GM12878 (cell line): ENCODE results near the gene C5. TPM values are rescaled to one million over a fixed set of nuclear protein-coding genes. Genes with fewer than 3 reads are reported as not detected.

Source experiments
- ATAC-seq: fragments of 200-7000 bp; cut with Tn5 transposase; 3 replicates; pipeline ENCODE4 v1.9.1; 2020; ENCODE audit warnings: mild to moderate bottlenecking, moderate library complexity
- BruUV-seq: library from RNA; stranded (reverse); fragments of 400-500 nt; replicated peaks from 2 replicates; lab custom pipeline; 2021; lab: Mats Ljungman, UMichigan
- CTCF ChIA-PET: fragments of 300-600 bp; sonication (Branson Sonifier 250); formaldehyde crosslinking; extraction: SDS; loops from one replicate; lab custom pipeline; 2021; ENCODE audit warnings: inconsistent platforms; lab: Yijun Ruan, JAX
- POLR2A ChIA-PET: fragments of 350-600 bp; formaldehyde crosslinking; extraction: SDS; loops from one replicate; lab custom pipeline; 2021; ENCODE audit warnings: inconsistent platforms; lab: Charles Lee
- RAD21 ChIA-PET: fragments of 300-600 bp; sonication (Branson Sonifier 250); formaldehyde crosslinking; loops from one replicate; lab custom pipeline; 2023; ENCODE audit warnings: antibody characterized with exemption; ENCODE audit not compliant: unreplicated experiment; lab: Charles Lee
- SMC1A ChIA-PET: fragments of 300-600 bp; sonication (Branson Sonifier 250); formaldehyde crosslinking; loops from one replicate; lab custom pipeline; 2023; ENCODE audit not compliant: unreplicated experiment, uncharacterized antibody; lab: Charles Lee
- DNase-seq: peaks from one replicate; pipeline ENCODE4 v3.0.0-alpha.2; 2011; ENCODE audit warnings: low read depth, low spot score
- FAIRE-seq: peaks from 3 replicates; lab custom pipeline; 2011; peaks lifted over from hg19 to GRCh38; lab: Jason Lieb, UNC
- H2AFZ ChIP-seq: 2 replicates; pipeline ENCODE4 v1.6.0; 2011; ENCODE audit warnings: low read depth, low read length, control low read depth; ENCODE audit not compliant: control insufficient read depth
- H3K27ac ChIP-seq: 2 replicates; pipeline ENCODE4 v1.5.1; 2011; ENCODE audit warnings: control low read depth; ENCODE audit not compliant: control insufficient read depth, insufficient read depth
- H3K27me3 ChIP-seq, 2 experiments: replicated peaks in 1 of 2; 2 replicates each; pipeline versions ENCODE4 v1.6.0 to v1.6.1; 2011; ENCODE audit warnings: low read length in 1 of 2; ENCODE audit not compliant: control insufficient read depth in 2 of 2, insufficient read depth in 2 of 2
- H3K36me3 ChIP-seq, 2 experiments: 2 replicates each; pipeline ENCODE4 v1.5.1; 2011; ENCODE audit warnings: low read length in 1 of 2; ENCODE audit not compliant: control insufficient read depth in 2 of 2, insufficient read depth in 2 of 2
- H3K4me1 ChIP-seq: 2 replicates; pipeline ENCODE4 v1.6.1; 2011; ENCODE audit warnings: mild to moderate bottlenecking, low read length, moderate library complexity, mixed read lengths; ENCODE audit not compliant: control insufficient read depth, insufficient read depth
- H3K4me2 ChIP-seq: 2 replicates; pipeline ENCODE4 v1.6.0; 2011; ENCODE audit warnings: control low read depth; ENCODE audit not compliant: control insufficient read depth, insufficient read depth
- H3K4me3 ChIP-seq: fragments of 200-600 bp; sonication (generic); 2 replicates; pipeline ENCODE4 v1.5.1; 2016
- H3K79me2 ChIP-seq: 2 replicates; pipeline ENCODE4 v1.6.0; 2011; ENCODE audit warnings: low read length; ENCODE audit not compliant: control insufficient read depth, insufficient read depth
- H3K9ac ChIP-seq: 2 replicates; pipeline ENCODE4 v1.8.0; 2011; ENCODE audit warnings: low read length, control low read depth, mixed read lengths; ENCODE audit not compliant: control insufficient read depth, insufficient read depth
- H3K9me3 ChIP-seq: replicated peaks from 3 replicates; pipeline ENCODE4 v1.5.1; 2011; ENCODE audit warnings: mild to moderate bottlenecking, low read length; ENCODE audit not compliant: control insufficient read depth, insufficient read depth
- H4K20me1 ChIP-seq: 2 replicates; pipeline ENCODE4 v1.6.0; 2011; ENCODE audit not compliant: control insufficient read depth, insufficient read depth
- CEBPB ChIP-seq, 2 experiments: fragments of 150-350 bp in 1 of 2; IDR thresholded peaks; 2 replicates each; pipeline ENCODE4 v1.6.1; 2012 to 2014; ENCODE audit warnings: low read depth in 2 of 2, low read length in 2 of 2, borderline replicate concordance in 1 of 2, inconsistent platforms in 1 of 2
- EP300 ChIP-seq, 2 experiments: fragments of 150-350 bp in 1 of 2; IDR thresholded peaks; 2 replicates each; pipeline ENCODE4 v1.6.1; 2011 to 2012; ENCODE audit warnings: low read depth in 2 of 2, low read length in 2 of 2, borderline replicate concordance in 1 of 2, improper control_type of control experiment in 1 of 2, inconsistent platforms in 1 of 2; ENCODE audit not compliant: control insufficient read depth in 1 of 2
- ESRRA ChIP-seq: IDR thresholded peaks from 2 replicates; pipeline ENCODE4 v1.6.1; 2012; ENCODE audit warnings: mild to moderate bottlenecking, low read length, improper control_type of control experiment
- ETV6 ChIP-seq, 2 experiments: fragments of 450-650 bp in 1 of 2; IDR thresholded peaks in 1 of 2; conservative IDR thresholded peaks in 1 of 2; 2 replicates each; pipeline ENCODE4 v1.6.1; 2014; ENCODE audit warnings: antibody characterized with exemption in 1 of 2, borderline replicate concordance in 1 of 2, low read depth in 1 of 2, mild to moderate bottlenecking in 1 of 2, moderate library complexity in 1 of 2
- NBN ChIP-seq: fragments of 450-650 bp; IDR thresholded peaks from 2 replicates; pipeline ENCODE4 v1.6.1; 2016
- PML ChIP-seq: IDR thresholded peaks from 2 replicates; pipeline ENCODE4 v1.6.1; 2012; ENCODE audit warnings: low read length, inconsistent platforms
- RAD51 ChIP-seq: fragments of 450-650 bp; IDR thresholded peaks from 2 replicates; pipeline ENCODE4 v1.6.1; 2016; ENCODE audit warnings: moderate library complexity, mild to moderate bottlenecking, inconsistent platforms
- RCOR1 ChIP-seq: conservative IDR thresholded peaks from 2 replicates; pipeline ENCODE4 v1.6.1; 2012; ENCODE audit warnings: low read depth, low read length, improper control_type of control experiment
- RELB ChIP-seq: fragments of 450-650 bp; IDR thresholded peaks from 2 replicates; pipeline ENCODE4 v1.6.1; 2017; ENCODE audit warnings: low read depth, mild to moderate bottlenecking, moderate library complexity
- SIX5 ChIP-seq: IDR thresholded peaks from 2 replicates; pipeline ENCODE4 v1.6.1; 2011; ENCODE audit warnings: mild to moderate bottlenecking, low read depth, low read length, moderate library complexity; ENCODE audit not compliant: severe bottlenecking
- SMAD1 ChIP-seq: fragments of 450-650 bp; IDR thresholded peaks from 2 replicates; pipeline ENCODE4 v1.6.1; 2018; ENCODE audit warnings: mild to moderate bottlenecking, low read depth; ENCODE audit not compliant: partially characterized antibody
- TCF3 ChIP-seq: IDR thresholded peaks from 2 replicates; pipeline ENCODE4 v1.6.1; 2012; ENCODE audit warnings: low read depth, mild to moderate bottlenecking, low read length, borderline replicate concordance; ENCODE audit not compliant: insufficient read depth
- ZBED1 ChIP-seq: IDR thresholded peaks from 2 replicates; pipeline ENCODE4 v1.6.1; 2016; ENCODE audit warnings: borderline replicate concordance
- ZBTB40 ChIP-seq: fragments of 450-650 bp; IDR thresholded peaks from 2 replicates; pipeline ENCODE4 v1.6.1; 2016; ENCODE audit warnings: mild to moderate bottlenecking, moderate library complexity, borderline replicate concordance
- WGBS: methylation state at CpG from one replicate; pipeline ENCODE4 v1.1.6; 2016; ENCODE audit warnings: low lambda C conversion rate; ENCODE audit not compliant: insufficient replicate concordance, insufficient coverage; ENCODE audit errors: missing lambda C conversion rate; 5-methylcytosine and 5-hydroxymethylcytosine counted together
- in situ Hi-C: fragments of 300-500 bp; cut with MboI; formaldehyde crosslinking; loops from 9 replicates; pipeline ENCODE4 v1.14.3; 2018; ENCODE audit warnings: mixed read lengths
- intact Hi-C: fragments of 100-400 bp; cut with micrococcal nuclease; formaldehyde crosslinking; loops from one replicate; pipeline ENCODE4 v1.14.2; 2022; ENCODE audit not compliant: unreplicated experiment
- polyA plus RNA-seq, 11 experiments: library from polyadenylated mRNA; depleted of rRNA in 4 of 11; unstranded in 6 of 11; stranded (reverse) in 5 of 11; fragments of >200 nt; fragmentation: Nextera tagmentation in 4 of 11; fragmentation: Illumina TruSeq in 1 of 11; extraction: Ambion mirVana in 4 of 11; extraction: Trizol in 1 of 11; gene quantifications; 1 replicate in 1 of 11; 2 replicates in 10 of 11; pipeline versions ENCODE4 v1.2.1 to v1.2.3, GENCODE V29; 2011 to 2016; ENCODE audit warnings: inconsistent platforms in 2 of 11, missing spikeins in 2 of 11, low read depth in 1 of 11
- total RNA-seq, 4 experiments: library from RNA; depleted of rRNA in 3 of 4; stranded (reverse); fragments of >200 nt in 3 of 4; fragmentation: Illumina TruSeq in 1 of 4; extraction: Trizol in 1 of 4; gene quantifications; 2 replicates each; pipeline versions ENCODE4 v1.2.1 to v1.2.3, GENCODE V29; 2013 to 2021
- TF ChIP-seq, protein P1 (sequence below): IDR thresholded peaks from 2 replicates; pipeline ENCODE4 v1.6.1; 2012; ENCODE audit warnings: mild to moderate bottlenecking, low read depth, low read length

Gene C5
- total and polyA plus RNA-seq, 10 of the 15 experiments (the other 5 are each of a cell fraction or from before 2014, with no cell fraction given), result 0.39 to 2.2 (median 1.2) TPM

GRCh38 chr9:121019273-121019672, 30.8 kb downstream of the C5 start:
- POLR2A ChIA-PET, result interaction anchor here (0.7 kb wide), 1 partner anchor 35 kb away, joined by 4 read pairs; no protein-coding TSS in a partner anchor
- Histone ChIP-seq H3K9me3 (no peaks in the 10 kb centered on the region), H4K20me1 (no peaks in the 10 kb centered on the region), H3K9ac (no peak overlapping the region), H3K27me3 (no peaks in the 10 kb centered on the region), H3K36me3 (no peaks in the 10 kb centered on the region), H3K4me2 (no peak overlapping the region), H3K27ac (no peak overlapping the region), H3K4me1 (no peaks in the 10 kb centered on the region), H3K4me3 (no peak overlapping the region), H2AFZ (no peak overlapping the region), H3K79me2 (no peaks in the 10 kb centered on the region)
- DNase-seq, result no peak
- RAD21 ChIA-PET, result no interaction called here
- in situ Hi-C loops, result loop anchor here (5.0 kb wide), 1 partner anchor 52 kb away; no protein-coding TSS in a partner anchor
- no TSS peak for BruUV-seq
- CTCF ChIA-PET, result interaction anchor here (0.9 to 1.7 kb wide), 3 partner anchors 16 to 41 kb away, joined by 3 to 7 read pairs (median 4); no protein-coding TSS in a partner anchor
- SMC1A ChIA-PET, result no interaction called here
- intact Hi-C loops, result no loop called here
- ATAC-seq, result no peak
- FAIRE-seq, result no peak
- WGBS, result 83% methylated on average over 5 of the region's 5 CpGs
- TF ChIP-seq TCF3 (no peak), NBN (no peak), ZBTB40 (no peak), SIX5 (no peak), ESRRA (no peak), SMAD1 (no peak), CEBPB (IDR thresholded peaks at IDR 0.05; ENCODE audit: borderline replicate concordance in 1 of 2, low read depth in 2 of 2, low read length in 2 of 2) (no peak), ETV6 (conservative IDR thresholded peaks at IDR 0.05 in 1 of 2, IDR thresholded peaks at IDR 0.05 in 1 of 2; ENCODE audit: borderline replicate concordance in 1 of 2, low read depth in 1 of 2) (no peak), RCOR1 (no peak), PML (no peak), ZBED1 (no peak), EP300 (IDR thresholded peaks at IDR 0.05; ENCODE audit: borderline replicate concordance in 1 of 2, control insufficient read depth in 1 of 2, low read depth in 2 of 2, low read length in 2 of 2) (no peak), RELB (no peak), RAD51 (no peak)
- TF ChIP-seq, protein P1, sequence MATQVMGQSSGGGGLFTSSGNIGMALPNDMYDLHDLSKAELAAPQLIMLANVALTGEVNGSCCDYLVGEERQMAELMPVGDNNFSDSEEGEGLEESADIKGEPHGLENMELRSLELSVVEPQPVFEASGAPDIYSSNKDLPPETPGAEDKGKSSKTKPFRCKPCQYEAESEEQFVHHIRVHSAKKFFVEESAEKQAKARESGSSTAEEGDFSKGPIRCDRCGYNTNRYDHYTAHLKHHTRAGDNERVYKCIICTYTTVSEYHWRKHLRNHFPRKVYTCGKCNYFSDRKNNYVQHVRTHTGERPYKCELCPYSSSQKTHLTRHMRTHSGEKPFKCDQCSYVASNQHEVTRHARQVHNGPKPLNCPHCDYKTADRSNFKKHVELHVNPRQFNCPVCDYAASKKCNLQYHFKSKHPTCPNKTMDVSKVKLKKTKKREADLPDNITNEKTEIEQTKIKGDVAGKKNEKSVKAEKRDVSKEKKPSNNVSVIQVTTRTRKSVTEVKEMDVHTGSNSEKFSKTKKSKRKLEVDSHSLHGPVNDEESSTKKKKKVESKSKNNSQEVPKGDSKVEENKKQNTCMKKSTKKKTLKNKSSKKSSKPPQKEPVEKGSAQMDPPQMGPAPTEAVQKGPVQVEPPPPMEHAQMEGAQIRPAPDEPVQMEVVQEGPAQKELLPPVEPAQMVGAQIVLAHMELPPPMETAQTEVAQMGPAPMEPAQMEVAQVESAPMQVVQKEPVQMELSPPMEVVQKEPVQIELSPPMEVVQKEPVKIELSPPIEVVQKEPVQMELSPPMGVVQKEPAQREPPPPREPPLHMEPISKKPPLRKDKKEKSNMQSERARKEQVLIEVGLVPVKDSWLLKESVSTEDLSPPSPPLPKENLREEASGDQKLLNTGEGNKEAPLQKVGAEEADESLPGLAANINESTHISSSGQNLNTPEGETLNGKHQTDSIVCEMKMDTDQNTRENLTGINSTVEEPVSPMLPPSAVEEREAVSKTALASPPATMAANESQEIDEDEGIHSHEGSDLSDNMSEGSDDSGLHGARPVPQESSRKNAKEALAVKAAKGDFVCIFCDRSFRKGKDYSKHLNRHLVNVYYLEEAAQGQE, result no peak
